Esophagus (tissue), 2 donors: ENCODE results near the gene KDM4C. TPM values are rescaled to one million over a fixed set of nuclear protein-coding genes. Genes with fewer than 3 reads are reported as not detected.

Experiments
- H3K27ac ChIP-seq, 2 donors: one replicate each; pipeline ENCODE4 v1.5.1; 2013; ENCODE audit warnings: low read depth in 2 of 2, mild to moderate bottlenecking in 2 of 2, inconsistent platforms in 1 of 2, low read length in 1 of 2, moderate library complexity in 1 of 2
- H3K27me3 ChIP-seq, 2 donors: one replicate each; pipeline ENCODE4 v1.6.1; 2013; ENCODE audit warnings: low read length in 2 of 2, control low read depth in 1 of 2, mild to moderate bottlenecking in 1 of 2; ENCODE audit not compliant: insufficient read depth in 2 of 2, control insufficient read depth in 1 of 2
- H3K36me3 ChIP-seq, 2 donors: one replicate each; pipeline ENCODE4 v1.6.1; 2013; ENCODE audit warnings: low read length in 1 of 2; ENCODE audit not compliant: control insufficient read depth in 2 of 2, insufficient read depth in 2 of 2
- H3K4me1 ChIP-seq, 2 donors: one replicate each; pipeline ENCODE4 v1.6.1; 2013; ENCODE audit warnings: low read length in 1 of 2; ENCODE audit not compliant: control insufficient read depth in 2 of 2, insufficient read depth in 2 of 2
- H3K4me3 ChIP-seq, 2 donors: one replicate each; pipeline ENCODE4 v1.5.1; 2013; ENCODE audit warnings: low read length in 2 of 2, mild to moderate bottlenecking in 2 of 2, low read depth in 1 of 2, moderate library complexity in 1 of 2
- H3K9me3 ChIP-seq, 2 donors: one replicate each; pipeline ENCODE4 v1.6.1; 2013; ENCODE audit warnings: mild to moderate bottlenecking in 2 of 2, low read depth in 1 of 2, low read length in 1 of 2, moderate library complexity in 1 of 2; ENCODE audit not compliant: control insufficient read depth in 2 of 2, insufficient read depth in 1 of 2
- WGBS, 2 donors: extraction: QIAGEN DNeasy Blood & Tissue Kit; methylation state at CpG; one replicate each; pipeline ENCODE4 v1.1.7; 2013; 5-methylcytosine and 5-hydroxymethylcytosine counted together
- polyA plus RNA-seq, 2 donors: library from polyadenylated mRNA; stranded (reverse); fragments of 200-250 nt; gene quantifications; one replicate each; pipeline ENCODE4 v1.2.3, GENCODE V29; 2013
- donor health status: healthy with polysubstance abuse.
- donor health status: Bipolar disorder and iron deficiency.

Gene KDM4C
- polyA plus RNA-seq, 2 donors = 5.9 to 8.0 TPM

DNA sequence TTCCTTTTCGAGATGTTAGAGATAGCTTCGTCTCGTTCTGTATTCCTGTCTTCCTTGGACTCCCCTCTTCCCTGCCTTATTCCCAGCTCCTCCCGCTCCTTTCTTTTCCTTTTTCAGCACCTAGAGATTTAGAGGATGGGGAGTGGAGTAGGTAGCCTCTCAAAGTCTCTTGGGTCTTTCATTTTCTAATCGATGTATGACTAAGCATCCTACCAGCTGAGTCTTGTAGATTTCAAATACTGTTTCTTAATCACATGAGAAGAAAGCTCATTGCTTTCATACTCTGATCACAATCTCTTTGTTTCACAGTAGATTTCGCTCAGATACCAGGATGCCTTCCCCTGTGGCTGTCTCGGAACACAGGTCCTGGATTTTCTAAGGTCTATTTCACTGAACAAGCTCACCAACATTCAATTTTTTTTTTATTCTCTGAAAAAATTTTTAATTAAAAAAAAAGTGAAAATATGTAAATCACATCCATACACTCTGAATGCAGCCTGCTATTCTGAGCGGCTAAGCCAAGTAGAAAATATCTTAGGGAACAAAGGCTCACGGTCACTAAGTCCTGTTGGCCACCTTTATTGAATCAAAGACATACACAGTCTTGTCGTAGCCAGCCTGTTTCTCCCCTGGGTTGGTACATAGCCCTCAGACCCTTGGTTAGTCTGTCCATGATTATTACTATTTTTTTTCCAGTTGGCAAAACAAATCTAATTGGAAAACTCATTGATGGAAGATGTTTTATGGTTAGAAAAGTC, 413.8 kb downstream of the KDM4C start:
- H3K27me3 ChIP-seq = no peaks in the 10 kb centered on the region
- 95 to 96% methylated on average over 10 of the region's 10 CpGs for WGBS, 2 donors
- H3K4me1 ChIP-seq = no peaks in the 10 kb centered on the region
- H3K27ac ChIP-seq = no peak overlapping the region
- peaks cover 2 to 4% of the 10 kb centered on the region in 2 donors for H3K36me3 ChIP-seq
- no peak overlapping the region for H3K4me3 ChIP-seq
- no peaks in the 10 kb centered on the region for H3K9me3 ChIP-seq

DNA sequence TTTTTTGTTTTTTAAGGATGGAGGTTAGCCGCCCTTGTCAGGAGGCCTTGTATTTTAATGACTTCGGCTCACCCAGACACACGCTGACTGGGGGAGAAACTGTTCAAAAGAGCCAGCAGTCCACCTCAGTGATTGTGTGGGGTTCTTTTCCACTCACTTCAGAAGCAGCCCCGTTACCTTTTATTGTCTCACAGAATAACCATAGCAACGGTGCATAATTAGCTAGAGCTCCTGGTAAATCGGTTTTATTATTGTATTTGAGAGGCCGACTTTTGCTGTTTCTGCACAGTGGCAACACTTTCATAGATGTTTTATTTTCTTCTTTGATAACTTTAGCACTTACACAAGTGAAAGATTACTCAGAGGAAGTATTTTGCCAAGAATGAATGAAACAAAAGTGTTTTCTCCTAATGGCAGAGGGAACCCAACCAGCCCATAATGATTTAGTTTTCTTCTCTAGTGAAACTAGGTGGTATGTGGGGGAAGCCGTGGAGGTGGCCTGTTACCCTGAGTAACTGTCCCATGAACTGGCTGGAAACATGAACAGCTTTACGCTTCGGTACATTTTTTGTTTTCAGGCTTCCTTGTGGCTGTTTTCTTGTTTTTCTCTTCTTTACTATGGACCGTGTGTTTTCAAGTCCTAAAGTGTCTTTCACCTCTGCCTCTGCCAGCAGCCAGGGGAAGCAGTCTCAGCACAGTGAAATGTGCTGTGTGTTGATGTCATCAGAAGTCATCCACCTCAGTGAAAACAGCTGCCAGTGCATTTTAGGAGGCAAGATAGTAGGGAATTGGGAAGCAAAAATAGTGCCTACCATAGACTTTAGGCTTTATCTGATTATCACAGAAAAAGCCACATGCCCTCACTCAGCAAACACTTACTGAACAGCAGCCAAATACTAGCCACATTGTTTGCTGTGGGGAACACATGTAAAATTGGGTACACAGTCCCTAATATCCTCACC, 414.7 kb downstream of the KDM4C start:
- H3K4me1 ChIP-seq = no peaks in the 10 kb centered on the region
- no peaks in the 10 kb centered on the region for H3K9me3 ChIP-seq
- WGBS, 2 donors = 92 to 93% methylated on average over 11 of the region's 11 CpGs
- no peak overlapping the region for H3K4me3 ChIP-seq
- H3K27ac ChIP-seq = no peak overlapping the region
- peaks cover 2 to 4% of the 10 kb centered on the region in 2 donors for H3K36me3 ChIP-seq
- no peaks in the 10 kb centered on the region for H3K27me3 ChIP-seq

DNA sequence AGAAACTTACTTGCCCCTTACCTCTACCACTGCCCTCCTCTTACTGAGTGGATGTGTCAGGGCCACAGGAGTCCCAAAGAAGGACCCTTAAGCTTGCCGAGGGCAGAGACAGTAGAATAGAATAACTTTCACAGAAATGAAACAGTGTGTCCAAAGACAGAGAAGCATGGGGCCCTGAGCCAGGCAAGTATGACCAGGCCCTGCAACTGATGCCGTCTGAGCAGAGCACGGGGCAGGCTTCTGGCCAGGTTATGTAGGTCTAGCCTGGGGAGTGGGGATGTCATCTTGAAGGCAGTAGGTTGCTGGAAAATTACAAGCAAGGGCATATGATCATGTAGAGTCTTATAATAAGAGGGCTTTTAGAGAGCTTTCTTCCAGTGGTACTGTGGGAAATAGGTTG, 415.4 kb downstream of the KDM4C start:
- H3K27ac ChIP-seq = no peak overlapping the region
- no peaks in the 10 kb centered on the region for H3K27me3 ChIP-seq
- H3K4me3 ChIP-seq = no peak overlapping the region
- 90% methylated on average over 3 of the region's 3 CpGs for WGBS, 2 donors
- H3K4me1 ChIP-seq = no peaks in the 10 kb centered on the region
- peaks cover 2 to 4% of the 10 kb centered on the region in 2 donors for H3K36me3 ChIP-seq
- no peaks in the 10 kb centered on the region for H3K9me3 ChIP-seq

DNA sequence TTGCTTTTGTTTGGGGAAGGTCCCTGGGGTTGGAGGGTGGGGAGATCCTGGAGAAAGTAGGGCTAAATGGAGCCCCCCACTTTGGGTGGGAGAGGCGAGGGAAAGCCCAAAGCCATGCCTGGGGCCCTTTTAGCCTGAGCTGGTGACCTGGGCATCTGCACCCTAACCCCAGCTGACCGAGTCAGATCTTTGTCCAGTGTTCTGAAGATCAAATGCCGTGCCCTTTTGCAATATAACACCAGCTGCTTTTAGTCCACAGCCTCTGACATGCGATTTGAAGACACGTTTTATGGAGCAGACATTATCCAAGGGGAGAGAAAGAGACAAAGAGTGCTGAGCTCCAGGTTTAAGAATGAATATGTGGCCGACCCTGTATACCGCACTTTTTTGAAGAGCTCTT, 416.5 kb downstream of the KDM4C start:
- H3K4me3 ChIP-seq = no peak overlapping the region
- no peaks in the 10 kb centered on the region for H3K27me3 ChIP-seq
- H3K4me1 ChIP-seq = no peaks in the 10 kb centered on the region
- H3K9me3 ChIP-seq = no peaks in the 10 kb centered on the region
- peak overlapping the region in 1 of 2 donors; percentile 26 for H3K27ac ChIP-seq
- peaks cover 2 to 4% of the 10 kb centered on the region in 2 donors for H3K36me3 ChIP-seq
- 86 to 93% methylated on average over 7 of the region's 7 CpGs for WGBS, 2 donors

DNA sequence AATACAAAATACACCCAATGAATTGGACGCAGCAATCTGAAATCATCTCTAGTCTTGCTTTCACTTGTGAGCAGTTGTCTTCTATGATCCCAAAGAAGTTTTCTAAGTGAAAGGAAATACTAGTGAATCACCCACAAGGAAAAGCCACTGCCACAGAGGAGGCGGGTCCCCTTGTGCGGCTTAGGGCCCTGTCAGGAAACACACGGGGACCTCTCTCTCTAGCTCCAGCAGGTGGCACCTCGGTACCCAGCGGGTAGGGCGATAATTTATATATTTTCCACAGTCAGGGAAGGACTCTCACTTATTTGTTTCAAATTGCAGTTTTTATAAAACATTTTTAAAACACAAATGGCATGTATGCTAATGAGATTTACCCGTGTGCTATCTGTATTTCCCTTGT, 417.1 kb downstream of the KDM4C start:
- Histone ChIP-seq H3K4me3 (no peak overlapping the region), H3K36me3 (peaks cover 2 to 4% of the 10 kb centered on the region in 2 donors), H3K27ac (peak overlapping the region in 1 of 2 donors; percentile 26), H3K9me3 (no peaks in the 10 kb centered on the region), H3K27me3 (no peaks in the 10 kb centered on the region), H3K4me1 (no peaks in the 10 kb centered on the region)
- 93 to 94% methylated on average over 8 of the region's 8 CpGs for WGBS, 2 donors

DNA sequence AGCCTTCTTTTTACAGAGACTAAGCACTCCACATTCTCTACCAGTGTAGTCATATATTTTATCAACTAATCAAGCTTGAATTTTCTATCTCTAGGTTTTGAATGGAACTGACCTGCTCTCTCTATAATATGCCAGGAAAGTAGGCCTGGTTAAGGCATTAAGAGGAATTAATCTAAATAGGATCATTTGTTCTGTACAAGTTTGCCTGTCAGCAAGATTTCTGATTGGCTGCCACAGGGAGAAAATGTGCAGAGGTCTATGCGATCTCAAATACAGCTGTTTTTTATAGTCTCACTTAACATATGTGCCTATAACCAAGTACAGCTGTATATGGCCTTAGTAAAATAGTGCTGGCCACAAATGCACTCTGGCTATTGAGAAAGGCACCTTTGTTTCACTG, 418.8 kb downstream of the KDM4C start:
- H3K9me3 ChIP-seq = no peaks in the 10 kb centered on the region
- WGBS, 2 donors = 86 to 97% methylated on average over 1 of the region's 1 CpG
- H3K36me3 ChIP-seq = peaks cover 0 to 4% of the 10 kb centered on the region in 2 donors
- H3K27ac ChIP-seq = no peak overlapping the region
- no peaks in the 10 kb centered on the region for H3K27me3 ChIP-seq
- no peak overlapping the region for H3K4me3 ChIP-seq
- no peaks in the 10 kb centered on the region for H3K4me1 ChIP-seq

DNA sequence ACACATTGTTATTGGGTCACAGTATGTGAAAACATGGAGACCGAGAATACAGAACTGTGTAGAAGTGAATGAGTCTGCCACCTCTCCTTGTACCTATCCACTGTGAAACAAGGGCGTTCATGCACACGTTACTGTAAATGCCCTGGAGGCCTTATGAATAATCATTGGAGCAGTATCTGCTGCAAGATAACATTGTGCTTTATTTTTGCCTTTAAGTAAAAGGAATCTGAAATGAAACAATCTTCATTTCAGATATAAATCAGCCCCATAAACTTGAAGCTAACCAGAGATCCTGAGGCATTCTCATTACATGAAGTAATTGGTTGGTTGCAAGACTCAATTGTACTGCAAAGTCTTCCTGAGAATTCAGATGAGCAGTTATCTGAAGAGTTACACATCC, 419.6 kb downstream of the KDM4C start:
- no peaks in the 10 kb centered on the region for H3K9me3 ChIP-seq
- 66 to 81% methylated on average over 3 of the region's 3 CpGs for WGBS, 2 donors
- H3K4me1 ChIP-seq = no peaks in the 10 kb centered on the region
- H3K27ac ChIP-seq = no peak overlapping the region
- no peak overlapping the region for H3K4me3 ChIP-seq
- H3K27me3 ChIP-seq = no peaks in the 10 kb centered on the region
- peaks cover 0 to 4% of the 10 kb centered on the region in 2 donors for H3K36me3 ChIP-seq

DNA sequence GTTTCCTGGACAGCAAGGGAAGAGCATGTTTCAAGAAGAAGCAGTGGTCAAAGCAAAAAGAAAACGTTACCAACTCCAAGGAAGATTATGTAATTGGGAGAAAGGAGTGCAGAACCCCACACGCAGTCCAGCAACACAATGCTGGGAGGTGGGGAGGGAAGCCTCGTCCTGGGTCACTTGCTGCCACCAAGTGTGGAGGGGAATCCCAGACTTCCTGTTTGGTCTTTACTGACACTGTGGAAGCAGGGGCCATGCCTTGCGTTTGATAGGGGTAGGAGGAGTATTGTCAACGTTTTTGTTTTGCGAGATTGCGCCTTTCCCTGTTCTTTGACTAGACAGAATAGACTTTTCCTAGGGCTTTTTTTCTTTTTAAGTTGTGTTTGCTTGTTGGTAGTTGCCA, 421.0 kb downstream of the KDM4C start:
- no peak overlapping the region for H3K4me3 ChIP-seq
- 68 to 72% methylated on average over 7 of the region's 7 CpGs for WGBS, 2 donors
- no peaks in the 10 kb centered on the region for H3K27me3 ChIP-seq
- H3K9me3 ChIP-seq = no peaks in the 10 kb centered on the region
- H3K4me1 ChIP-seq = no peaks in the 10 kb centered on the region
- peaks cover 0 to 4% of the 10 kb centered on the region in 2 donors for H3K36me3 ChIP-seq
- H3K27ac ChIP-seq = no peak overlapping the region

DNA sequence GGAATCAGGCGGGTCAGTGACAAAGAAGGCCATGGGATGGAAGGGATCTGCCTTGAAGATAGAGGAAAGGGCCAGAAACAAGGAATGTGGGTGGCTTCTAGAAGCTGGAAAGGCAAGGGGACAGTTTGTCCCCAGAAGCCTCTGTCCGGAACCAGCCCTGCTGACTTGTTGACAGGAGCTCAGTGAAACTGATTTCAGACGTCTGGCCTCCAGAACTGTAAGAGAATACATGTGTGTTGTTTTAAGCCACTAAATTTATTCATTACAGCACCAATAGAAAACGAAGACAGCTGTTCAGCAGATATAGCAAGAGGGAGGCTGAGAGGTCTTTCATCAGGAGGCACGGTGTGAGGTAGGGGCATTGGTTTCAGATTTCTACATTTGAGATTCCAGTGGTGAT, 422.5 kb downstream of the KDM4C start:
- 90% methylated on average over 5 of the region's 5 CpGs for WGBS, 2 donors
- H3K9me3 ChIP-seq = no peaks in the 10 kb centered on the region
- H3K27ac ChIP-seq = no peak overlapping the region
- H3K36me3 ChIP-seq = peaks cover 0 to 4% of the 10 kb centered on the region in 2 donors
- no peaks in the 10 kb centered on the region for H3K4me1 ChIP-seq
- no peak overlapping the region for H3K4me3 ChIP-seq
- H3K27me3 ChIP-seq = no peaks in the 10 kb centered on the region
